Inferior parietal cortex (tissue), 1 donor: Measurements from ENCODE around the gene CTSW.

Source experiments
- DNase-seq: peaks from one replicate; pipeline ENCODE4 v3.0.0-alpha.2; 2016; ENCODE audit errors: extremely low spot score

CTSW gene

GRCh38 chr11:65867284-65868071, 12.2 kb upstream of the CTSW start:
- DNase-seq: no peak

- peak; percentile 35 for DNase-seq
Observed at GRCh38 chr11:65868076-65868667, 11.5 kb upstream of the CTSW start.

GRCh38 chr11:65868907-65869306, 10.7 kb upstream of the CTSW start:
- DNase-seq: no peak

- DNase-seq: no peak
Observed at GRCh38 chr11:65869643-65870306, 9.9 kb upstream of the CTSW start.

GRCh38 chr11:65870307-65870658, 9.4 kb upstream of the CTSW start:
- no peak for DNase-seq

GRCh38 chr11:65870706-65871681, 8.6 kb upstream of the CTSW start:
- DNase-seq: no peak

- DNase-seq: no peak
Observed at GRCh38 chr11:65871811-65872548, 7.7 kb upstream of the CTSW start.

GRCh38 chr11:65872586-65873317, 6.9 kb upstream of the CTSW start, which contains the start of gene EFEMP2:
Gene EFEMP2 (minus strand): TSS chr11:65872800. CDS start chr11:65872354, 446 bp downstream.
- DNase-seq: no peak

GRCh38 chr11:65873318-65874156, 6.1 kb upstream of the CTSW start:
- peak; percentile 89 for DNase-seq

- no peak for DNase-seq
Observed at GRCh38 chr11:65880027-65880426, 390 bp downstream of the CTSW start.

GRCh38 chr11:65880844-65881421, 1.3 kb downstream of the CTSW start:
- no peak for DNase-seq

GRCh38 chr11:65882120-65883057, 2.8 kb downstream of the CTSW start:
- no peak for DNase-seq

GRCh38 chr11:65883058-65883761, 3.6 kb downstream of the CTSW start:
- no peak for DNase-seq

- no peak for DNase-seq
Observed at GRCh38 chr11:65883786-65884715, 4.4 kb downstream of the CTSW start.

GRCh38 chr11:65884716-65885092, 5.1 kb downstream of the CTSW start:
- peak; percentile 78 for DNase-seq

- no peak for DNase-seq
Observed at GRCh38 chr11:65885231-65885630, 5.6 kb downstream of the CTSW start.
